ENCODE measurements around the gene DYNLRB1. TPM values are rescaled to one million over a fixed set of nuclear protein-coding genes. Genes with fewer than 3 reads are reported as not detected.

The DYNLRB1 gene
- total and polyA plus RNA-seq, 2 of the 13 experiments (the other 11 are each of a cell fraction or from before 2014, with no cell fraction given): 140 to 244 TPM

DNA sequence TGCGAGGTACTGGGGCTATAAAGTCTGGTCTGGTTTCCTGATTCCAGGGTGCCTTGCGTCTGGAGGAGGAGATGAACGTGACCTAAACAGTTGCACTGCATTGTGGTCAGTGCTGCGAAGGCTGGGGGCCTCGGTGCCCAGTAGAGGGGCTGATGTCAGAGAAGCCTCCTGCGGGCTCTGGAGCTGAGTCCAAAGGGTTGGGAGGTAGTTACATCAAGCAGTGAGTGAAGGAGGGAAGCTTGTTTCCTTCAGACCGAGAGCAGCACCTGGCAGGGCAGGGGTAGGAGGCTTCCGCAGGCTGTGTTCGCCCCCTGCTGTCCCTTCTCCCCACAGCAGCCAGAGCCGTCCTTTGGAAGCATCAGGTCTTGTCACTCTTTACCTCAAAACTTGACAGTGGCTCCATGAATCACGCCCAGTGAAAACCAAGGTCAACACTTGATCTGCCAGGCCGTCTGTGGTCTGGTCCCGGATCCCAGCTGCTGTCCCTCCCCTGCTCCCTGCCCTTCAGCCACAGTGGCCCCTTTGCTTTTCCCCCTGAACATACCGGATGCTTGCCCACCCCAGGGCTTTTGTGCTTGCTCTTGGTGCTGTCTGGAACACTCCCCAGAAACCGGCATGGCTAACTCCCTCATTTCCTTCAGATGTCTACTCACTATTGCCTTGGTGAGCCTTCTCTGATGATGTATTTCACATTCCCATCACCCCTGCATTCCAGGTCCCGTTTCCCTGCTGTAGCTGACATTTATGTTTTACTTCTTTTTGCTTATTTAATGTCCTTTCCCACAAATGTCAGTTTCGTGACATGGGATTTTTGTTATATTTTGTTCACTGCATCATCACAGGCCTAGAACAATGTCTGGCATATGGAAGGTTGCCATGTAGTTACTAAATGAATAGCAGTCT lies 7.0 kb downstream of the DYNLRB1 start (continued):
- TF ChIP-seq USF2 (IDR thresholded peaks at IDR 0.05; ENCODE audit: low read depth, low read length) (no peak), USF2 (CRISPR knock-in tag; IDR thresholded peaks at IDR 0.05; ENCODE audit: borderline replicate concordance) (no peak), THRA (CRISPR knock-in tag; IDR thresholded peaks at IDR 0.05; ENCODE audit: borderline replicate concordance) (no peak), ZNF350 (CRISPR knock-in tag; IDR thresholded peaks at IDR 0.05; ENCODE audit: borderline replicate concordance, low read depth) (peak; percentile 87), PCBP2 (optimal IDR thresholded peaks at IDR 0.05; ENCODE audit: low read depth, low read length, poor library complexity, severe bottlenecking) (no peak), ZNF605 (CRISPR knock-in tag; IDR thresholded peaks at IDR 0.05) (no peak), ZNF75D (CRISPR knock-in tag; IDR thresholded peaks at IDR 0.05; ENCODE audit: borderline replicate concordance) (no peak), THAP7 (CRISPR knock-in tag; IDR thresholded peaks at IDR 0.05) (peak; percentile 78; the same call in 1 of the 2 replicates), ZNF678 (CRISPR knock-in tag; IDR thresholded peaks at IDR 0.05) (no peak), EHMT2 (IDR thresholded peaks at IDR 0.05; ENCODE audit: borderline replicate concordance, low read depth, low read length) (no peak), ZKSCAN8 (CRISPR knock-in tag; IDR thresholded peaks at IDR 0.05; ENCODE audit: borderline replicate concordance) (no peak), HNF4A (CRISPR knock-in tag; IDR thresholded peaks at IDR 0.05) (no peak), HOXA5 (CRISPR knock-in tag; IDR thresholded peaks at IDR 0.05) (no peak), SRSF1 (optimal IDR thresholded peaks at IDR 0.05; ENCODE audit: low read depth, low read length) (no peak), FOXK1 (CRISPR knock-in tag; IDR thresholded peaks at IDR 0.05; ENCODE audit: borderline replicate concordance, low read depth) (peak; percentile 46; the same call in 1 of the 2 replicates), RARA (CRISPR knock-in tag; IDR thresholded peaks at IDR 0.05) (peak; percentile 60; the same call in 1 of the 2 replicates), SRSF9 (IDR thresholded peaks at IDR 0.05; ENCODE audit: borderline replicate concordance, insufficient read depth, low read depth, low read length, poor library complexity, severe bottlenecking) (no peak), ZNF564 (CRISPR knock-in tag; IDR thresholded peaks at IDR 0.05) (no peak), ZNF510 (CRISPR knock-in tag; IDR thresholded peaks at IDR 0.05; ENCODE audit: low read depth) (no peak), REXO4 (CRISPR knock-in tag; IDR thresholded peaks at IDR 0.05; ENCODE audit: borderline replicate concordance) (no peak)

All from HepG2 (cell line).